Measurements from ENCODE around the gene RWDD2A.

- TF ChIP-seq POLR2A (IDR thresholded peaks at IDR 0.05): no peak
- TF ChIP-seq, protein P1, sequence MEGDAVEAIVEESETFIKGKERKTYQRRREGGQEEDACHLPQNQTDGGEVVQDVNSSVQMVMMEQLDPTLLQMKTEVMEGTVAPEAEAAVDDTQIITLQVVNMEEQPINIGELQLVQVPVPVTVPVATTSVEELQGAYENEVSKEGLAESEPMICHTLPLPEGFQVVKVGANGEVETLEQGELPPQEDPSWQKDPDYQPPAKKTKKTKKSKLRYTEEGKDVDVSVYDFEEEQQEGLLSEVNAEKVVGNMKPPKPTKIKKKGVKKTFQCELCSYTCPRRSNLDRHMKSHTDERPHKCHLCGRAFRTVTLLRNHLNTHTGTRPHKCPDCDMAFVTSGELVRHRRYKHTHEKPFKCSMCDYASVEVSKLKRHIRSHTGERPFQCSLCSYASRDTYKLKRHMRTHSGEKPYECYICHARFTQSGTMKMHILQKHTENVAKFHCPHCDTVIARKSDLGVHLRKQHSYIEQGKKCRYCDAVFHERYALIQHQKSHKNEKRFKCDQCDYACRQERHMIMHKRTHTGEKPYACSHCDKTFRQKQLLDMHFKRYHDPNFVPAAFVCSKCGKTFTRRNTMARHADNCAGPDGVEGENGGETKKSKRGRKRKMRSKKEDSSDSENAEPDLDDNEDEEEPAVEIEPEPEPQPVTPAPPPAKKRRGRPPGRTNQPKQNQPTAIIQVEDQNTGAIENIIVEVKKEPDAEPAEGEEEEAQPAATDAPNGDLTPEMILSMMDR (IDR thresholded peaks at IDR 0.05): no peak
Measured at GRCh38 chr6:83169511-83169910, 23.6 kb upstream of the RWDD2A start.

Measured in testis (tissue), 2 donors.